Subcutaneous adipose tissue (tissue), 4 donors: ENCODE measurements around the gene GRIN3B. TPM values are rescaled to one million over a fixed set of nuclear protein-coding genes. Genes with fewer than 3 reads are reported as not detected.

Experiments used
- total RNA-seq, 4 donors: library from RNA; depleted of rRNA; stranded (reverse); fragments of >200 nt; gene quantifications; one replicate each; pipeline ENCODE4 v1.1.0, GENCODE V29; 2016
- TF ChIP-seq, protein P1 (sequence below): fragments of 450-650 bp; IDR thresholded peaks from one replicate; pipeline ENCODE4 v1.5.1; 2016; ENCODE audit warnings: low read depth, mild to moderate bottlenecking, control low read depth, antibody characterized with exemption, moderate library complexity

Gene GRIN3B
- total RNA-seq, 4 donors from 2014 or later = not detected

DNA sequence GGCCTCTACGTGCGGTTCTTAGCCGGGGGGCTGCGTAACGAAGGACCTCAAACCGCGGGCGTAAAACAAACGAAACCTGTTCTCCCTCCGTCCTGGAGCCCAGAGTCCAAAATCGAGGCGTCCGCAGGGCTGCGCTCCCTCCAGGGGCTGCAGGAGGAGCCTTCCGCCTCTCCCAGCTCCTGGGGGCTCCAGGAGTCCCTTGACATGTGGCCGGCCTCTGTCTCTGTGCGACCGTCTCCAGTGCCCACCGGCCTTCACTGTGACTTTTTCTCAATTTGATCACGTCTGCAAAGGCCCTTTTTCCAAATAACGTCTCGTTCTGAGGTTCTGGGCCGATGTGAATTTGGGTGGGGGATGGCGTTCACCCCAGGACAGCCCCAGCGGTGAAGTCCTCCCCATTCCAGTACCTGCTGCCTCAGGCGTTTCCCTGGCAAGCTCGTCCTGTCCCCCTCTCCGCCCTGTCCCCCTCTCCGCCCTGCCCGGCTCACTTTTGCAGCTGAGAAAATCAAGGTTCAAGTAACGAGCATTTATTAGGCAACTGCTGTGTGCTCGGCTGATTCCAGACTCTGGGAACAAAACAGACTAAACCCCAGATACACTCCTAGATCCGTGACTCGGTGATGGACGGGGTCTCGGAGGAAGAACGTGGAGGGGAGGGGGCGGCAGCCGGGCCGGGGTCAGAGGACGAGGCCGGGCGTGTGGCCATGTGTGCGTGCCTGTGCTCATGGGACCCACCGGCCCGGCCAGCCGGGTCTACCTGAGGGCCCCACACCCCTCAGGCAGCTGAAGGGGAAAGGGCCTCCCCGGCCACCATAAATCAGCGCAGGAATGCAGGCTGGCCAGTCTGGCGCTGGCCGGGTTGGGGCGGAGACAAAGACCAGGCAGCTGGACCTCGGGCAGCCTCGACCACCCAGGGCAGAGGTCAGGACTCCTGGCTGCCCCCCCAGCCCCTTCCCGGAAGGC is 44.1 kb upstream of the GRIN3B start:
- TF ChIP-seq, protein P1, sequence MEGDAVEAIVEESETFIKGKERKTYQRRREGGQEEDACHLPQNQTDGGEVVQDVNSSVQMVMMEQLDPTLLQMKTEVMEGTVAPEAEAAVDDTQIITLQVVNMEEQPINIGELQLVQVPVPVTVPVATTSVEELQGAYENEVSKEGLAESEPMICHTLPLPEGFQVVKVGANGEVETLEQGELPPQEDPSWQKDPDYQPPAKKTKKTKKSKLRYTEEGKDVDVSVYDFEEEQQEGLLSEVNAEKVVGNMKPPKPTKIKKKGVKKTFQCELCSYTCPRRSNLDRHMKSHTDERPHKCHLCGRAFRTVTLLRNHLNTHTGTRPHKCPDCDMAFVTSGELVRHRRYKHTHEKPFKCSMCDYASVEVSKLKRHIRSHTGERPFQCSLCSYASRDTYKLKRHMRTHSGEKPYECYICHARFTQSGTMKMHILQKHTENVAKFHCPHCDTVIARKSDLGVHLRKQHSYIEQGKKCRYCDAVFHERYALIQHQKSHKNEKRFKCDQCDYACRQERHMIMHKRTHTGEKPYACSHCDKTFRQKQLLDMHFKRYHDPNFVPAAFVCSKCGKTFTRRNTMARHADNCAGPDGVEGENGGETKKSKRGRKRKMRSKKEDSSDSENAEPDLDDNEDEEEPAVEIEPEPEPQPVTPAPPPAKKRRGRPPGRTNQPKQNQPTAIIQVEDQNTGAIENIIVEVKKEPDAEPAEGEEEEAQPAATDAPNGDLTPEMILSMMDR = no peak

DNA sequence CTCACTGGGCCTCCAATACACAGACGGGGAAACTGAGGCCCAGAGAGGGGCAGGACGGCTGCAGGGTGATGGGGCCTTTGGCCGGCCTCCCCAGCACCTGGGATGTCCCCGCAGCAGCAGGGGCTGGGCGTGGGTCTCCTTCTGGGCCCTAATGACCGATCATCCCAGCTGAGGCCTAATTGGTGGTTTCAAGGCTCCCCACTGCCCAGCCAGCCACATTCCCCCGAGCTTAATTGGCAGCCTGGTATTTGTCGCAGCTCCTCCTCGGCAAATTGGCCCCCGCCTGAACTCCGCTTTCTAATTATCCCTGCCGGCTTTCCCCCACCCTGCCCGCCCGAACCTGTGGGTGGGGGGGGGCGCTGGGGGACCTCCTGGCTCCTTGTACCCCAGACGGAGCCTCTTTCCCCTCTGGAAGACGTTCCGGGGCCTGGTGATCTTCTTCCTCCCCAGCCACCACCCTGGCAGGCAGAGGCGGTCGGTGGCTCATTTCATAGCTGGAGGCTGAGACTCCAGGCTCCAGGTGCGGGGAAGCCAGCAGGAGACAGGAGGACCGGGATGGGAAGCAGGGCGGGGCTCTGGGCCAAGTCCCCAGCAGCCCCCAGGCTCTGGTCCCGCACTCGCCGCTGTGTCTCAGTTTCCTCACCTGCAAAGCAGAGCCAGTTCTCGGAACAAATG is 43.3 kb upstream of the GRIN3B start:
- TF ChIP-seq, protein P1 = no peak

DNA sequence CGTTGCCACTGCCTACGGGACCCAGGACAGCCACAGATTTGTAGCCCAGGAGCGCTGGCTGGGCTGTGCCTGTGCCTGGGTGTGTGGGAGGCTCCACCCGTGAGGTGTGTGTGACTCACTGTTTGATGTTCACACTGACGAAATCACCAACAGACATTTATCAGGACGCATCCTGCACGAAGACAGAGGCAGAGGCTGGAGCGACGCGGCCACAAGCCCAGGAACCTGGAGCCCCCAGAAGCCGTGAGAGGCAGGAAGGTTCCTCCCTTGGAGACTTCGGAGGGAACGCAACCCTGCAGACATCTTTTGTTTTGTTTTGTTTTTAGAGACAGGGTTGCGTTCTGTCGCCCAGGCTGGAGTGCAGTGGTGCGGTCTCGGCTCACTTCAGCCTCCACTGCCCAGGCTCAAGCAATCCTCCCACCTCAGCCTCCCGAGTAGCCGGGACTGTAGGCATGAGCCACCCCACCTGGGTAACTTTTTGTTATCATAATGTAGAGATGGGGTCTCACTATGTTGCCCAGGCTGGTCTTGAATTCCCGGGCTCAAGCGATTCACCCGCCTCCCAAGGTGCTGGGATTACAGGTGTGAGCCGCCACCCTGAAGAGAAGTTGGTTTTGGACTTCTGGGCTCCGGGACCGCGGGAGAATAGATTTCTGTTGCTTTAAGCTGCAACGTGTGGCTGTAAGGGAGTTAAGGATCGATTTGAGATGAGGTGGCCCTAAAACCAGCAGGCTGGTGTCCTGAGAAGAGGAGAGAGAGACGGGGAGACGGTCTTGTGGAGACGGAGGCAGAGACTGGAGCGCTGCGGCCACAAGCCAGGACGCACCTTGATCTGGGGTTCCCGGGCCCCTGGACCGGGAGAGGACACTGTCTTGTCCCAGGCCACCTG is 41.0 kb upstream of the GRIN3B start:
- TF ChIP-seq, protein P1 = no peak

DNA sequence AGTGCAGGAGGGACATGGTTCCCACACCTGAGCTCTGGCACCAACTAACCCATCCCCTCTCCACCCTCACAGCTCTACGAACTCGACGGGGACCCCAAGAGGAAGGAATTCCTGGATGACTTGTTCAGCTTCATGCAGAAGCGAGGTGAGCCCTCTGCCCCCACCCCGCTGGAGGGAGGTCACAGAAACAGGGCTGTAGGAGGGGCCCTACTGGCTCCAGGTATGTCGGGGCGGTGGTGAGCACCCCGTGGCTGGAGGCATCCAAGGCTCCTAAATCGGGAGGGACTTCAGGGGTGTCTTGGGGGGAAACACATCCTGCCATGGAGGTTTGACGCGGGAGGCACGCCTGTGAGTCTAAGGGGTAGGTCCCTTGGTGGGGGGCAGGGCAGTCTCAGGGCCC is 40.2 kb upstream of the GRIN3B start:
- TF ChIP-seq, protein P1 = no peak

DNA sequence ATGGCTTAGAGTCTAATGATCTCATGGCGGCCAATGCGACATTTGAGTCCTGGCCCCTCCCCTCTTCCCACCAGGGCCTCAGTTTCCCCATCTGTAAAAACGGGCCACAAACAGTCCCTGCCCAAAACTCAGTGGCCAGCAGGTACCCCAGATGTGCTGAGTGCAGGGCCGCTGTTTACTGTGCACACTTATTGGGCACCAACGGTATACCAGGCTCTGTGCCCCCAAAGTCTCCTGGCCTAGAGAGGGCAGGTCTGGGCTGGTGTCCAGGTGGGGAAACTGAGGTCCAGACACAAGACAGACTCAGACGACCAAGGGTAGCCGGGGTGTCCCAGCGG is 39.6 kb upstream of the GRIN3B start:
- TF ChIP-seq, protein P1 = no peak

DNA sequence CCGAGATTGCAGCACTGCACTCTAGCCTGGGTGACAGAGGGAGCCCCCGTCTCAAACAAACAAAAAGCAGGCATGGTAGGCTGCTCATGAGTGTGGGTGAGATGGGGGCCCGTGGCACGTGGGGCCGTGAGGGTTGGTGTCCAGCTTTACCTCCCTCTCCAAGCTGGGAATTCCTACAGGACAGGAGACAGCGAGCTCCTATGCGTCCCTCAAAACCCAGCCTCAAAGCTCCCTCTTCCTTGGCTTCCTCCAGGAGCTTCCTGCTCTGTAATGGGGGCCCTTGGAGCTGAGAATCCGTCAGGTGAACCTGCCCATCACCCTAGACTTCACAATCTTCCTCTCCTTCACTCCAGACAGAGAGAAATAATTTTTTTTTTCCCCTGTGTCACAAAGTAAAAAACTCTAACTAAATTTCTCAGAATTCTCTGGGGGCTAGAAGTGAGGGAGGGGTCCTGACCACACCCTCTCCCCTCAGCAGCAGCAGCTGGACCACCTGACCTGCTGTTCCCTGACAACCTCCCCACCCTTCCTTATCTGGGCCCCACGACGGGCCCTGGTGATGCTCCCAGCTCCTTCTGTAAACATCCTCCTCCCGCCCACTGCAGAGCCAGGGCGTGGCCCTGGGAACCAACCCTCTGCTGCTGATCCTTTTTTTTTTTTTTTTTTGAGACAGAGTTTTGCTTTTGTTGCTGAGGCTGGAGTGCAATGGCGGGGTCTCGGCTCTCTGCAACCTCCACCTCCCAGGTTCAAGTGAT is 38.2 kb upstream of the GRIN3B start:
- TF ChIP-seq, protein P1 = no peak
